ENCODE measurements around the gene PDXK.

Gene PDXK

DNA sequence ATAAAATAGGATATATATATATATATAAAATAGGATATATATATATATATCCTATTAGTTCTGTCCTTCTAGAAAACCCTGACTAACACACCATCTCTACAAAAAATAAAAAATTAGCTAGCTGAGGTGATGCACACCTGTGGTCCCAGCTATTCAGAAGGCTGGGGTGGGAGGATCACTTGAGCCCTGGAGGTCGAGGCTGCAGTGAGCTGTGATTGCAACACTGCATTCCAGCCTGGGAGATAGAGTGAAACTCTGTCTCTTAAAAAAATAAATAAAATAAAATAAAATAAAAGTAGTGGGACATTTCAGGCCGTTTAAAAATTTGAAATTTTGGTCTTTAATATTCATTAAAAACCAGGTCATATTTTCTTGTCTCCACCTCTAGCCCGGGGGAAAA, 66.2 kb downstream of the PDXK start:
- no peak overlapping the region for H3K9ac ChIP-seq (ENCODE audit: low read length)
- no peaks in the 10 kb centered on the region for H3K9me3 ChIP-seq (ENCODE audit: insufficient read depth, low read length)
- no peak overlapping the region for H3K4me3 ChIP-seq (ENCODE audit: insufficient read depth, low read length, poor library complexity, severe bottlenecking)
- H4K20me1 ChIP-seq (ENCODE audit: low read depth, low read length) = no peaks in the 10 kb centered on the region
- H2AFZ ChIP-seq (ENCODE audit: low read depth, low read length, severe bottlenecking) = no peak overlapping the region
- TF ChIP-seq, protein P1, sequence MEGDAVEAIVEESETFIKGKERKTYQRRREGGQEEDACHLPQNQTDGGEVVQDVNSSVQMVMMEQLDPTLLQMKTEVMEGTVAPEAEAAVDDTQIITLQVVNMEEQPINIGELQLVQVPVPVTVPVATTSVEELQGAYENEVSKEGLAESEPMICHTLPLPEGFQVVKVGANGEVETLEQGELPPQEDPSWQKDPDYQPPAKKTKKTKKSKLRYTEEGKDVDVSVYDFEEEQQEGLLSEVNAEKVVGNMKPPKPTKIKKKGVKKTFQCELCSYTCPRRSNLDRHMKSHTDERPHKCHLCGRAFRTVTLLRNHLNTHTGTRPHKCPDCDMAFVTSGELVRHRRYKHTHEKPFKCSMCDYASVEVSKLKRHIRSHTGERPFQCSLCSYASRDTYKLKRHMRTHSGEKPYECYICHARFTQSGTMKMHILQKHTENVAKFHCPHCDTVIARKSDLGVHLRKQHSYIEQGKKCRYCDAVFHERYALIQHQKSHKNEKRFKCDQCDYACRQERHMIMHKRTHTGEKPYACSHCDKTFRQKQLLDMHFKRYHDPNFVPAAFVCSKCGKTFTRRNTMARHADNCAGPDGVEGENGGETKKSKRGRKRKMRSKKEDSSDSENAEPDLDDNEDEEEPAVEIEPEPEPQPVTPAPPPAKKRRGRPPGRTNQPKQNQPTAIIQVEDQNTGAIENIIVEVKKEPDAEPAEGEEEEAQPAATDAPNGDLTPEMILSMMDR (IDR thresholded peaks at IDR 0.05; ENCODE audit: insufficient read depth, low read length, poor library complexity, severe bottlenecking) = no peak
- TF ChIP-seq EZH2phosphoT487 (conservative IDR thresholded peaks at IDR 0.05; ENCODE audit: low read length) = no peak
- no peak overlapping the region for H3K27ac ChIP-seq (ENCODE audit: low read depth, low read length)
- H3K9me2 ChIP-seq (replicated peaks; ENCODE audit: insufficient read depth, low read length) = no peaks in the 10 kb centered on the region
- H3F3A ChIP-seq (ENCODE audit: insufficient read depth) = no peaks in the 10 kb centered on the region
- no peaks in the 10 kb centered on the region for H3K36me3 ChIP-seq (ENCODE audit: low read length)
- peaks cover 8% of the 10 kb centered on the region for H3K79me2 ChIP-seq (ENCODE audit: insufficient read depth, low read length)
- no peak overlapping the region for H3K4me2 ChIP-seq (ENCODE audit: low read depth, low read length, poor library complexity, severe bottlenecking)
- H3K27me3 ChIP-seq (ENCODE audit: low read length) = no peaks in the 10 kb centered on the region

GRCh38 chr21:43786300-43786806, 67.4 kb downstream of the PDXK start:
- H3K79me2 ChIP-seq (ENCODE audit: insufficient read depth, low read length) = peaks cover 20% of the 10 kb centered on the region
- TF ChIP-seq EZH2phosphoT487 (conservative IDR thresholded peaks at IDR 0.05; ENCODE audit: low read length) = no peak
- TF ChIP-seq, protein P1 (IDR thresholded peaks at IDR 0.05; ENCODE audit: insufficient read depth, low read length, poor library complexity, severe bottlenecking) = no peak
- no peaks in the 10 kb centered on the region for H3K36me3 ChIP-seq (ENCODE audit: low read length)
- H3K4me2 ChIP-seq (ENCODE audit: low read depth, low read length, poor library complexity, severe bottlenecking) = no peak overlapping the region
- H3K9me3 ChIP-seq (ENCODE audit: insufficient read depth, low read length) = no peaks in the 10 kb centered on the region
- no peaks in the 10 kb centered on the region for H4K20me1 ChIP-seq (ENCODE audit: low read depth, low read length)
- H3K9ac ChIP-seq (ENCODE audit: low read length) = no peak overlapping the region
- no peaks in the 10 kb centered on the region for H3F3A ChIP-seq (ENCODE audit: insufficient read depth)
- no peak overlapping the region for H3K27ac ChIP-seq (ENCODE audit: low read depth, low read length)
- H2AFZ ChIP-seq (ENCODE audit: low read depth, low read length, severe bottlenecking) = no peak overlapping the region
- no peak overlapping the region for H3K4me3 ChIP-seq (ENCODE audit: insufficient read depth, low read length, poor library complexity, severe bottlenecking)
- no peaks in the 10 kb centered on the region for H3K27me3 ChIP-seq (ENCODE audit: low read length)
- no peaks in the 10 kb centered on the region for H3K9me2 ChIP-seq (replicated peaks; ENCODE audit: insufficient read depth, low read length)

GRCh38 chr21:43786807-43787440, 68.0 kb downstream of the PDXK start:
- Histone ChIP-seq H3K4me2 (ENCODE audit: low read depth, low read length, poor library complexity, severe bottlenecking) (no peak overlapping the region), H3K27me3 (ENCODE audit: low read length) (no peaks in the 10 kb centered on the region), H3F3A (ENCODE audit: insufficient read depth) (no peaks in the 10 kb centered on the region)

More at GRCh38 chr21:43786807-43787440, 68.0 kb downstream of the PDXK start:
- H2AFZ ChIP-seq (ENCODE audit: low read depth, low read length, severe bottlenecking) = no peak overlapping the region
- H3K9me3 ChIP-seq (ENCODE audit: insufficient read depth, low read length) = no peaks in the 10 kb centered on the region
- H3K9ac ChIP-seq (ENCODE audit: low read length) = no peak overlapping the region
- H3K36me3 ChIP-seq (ENCODE audit: low read length) = no peaks in the 10 kb centered on the region
- H3K79me2 ChIP-seq (ENCODE audit: insufficient read depth, low read length) = peaks cover 25% of the 10 kb centered on the region
- H3K4me3 ChIP-seq (ENCODE audit: insufficient read depth, low read length, poor library complexity, severe bottlenecking) = no peak overlapping the region
- TF ChIP-seq, protein P1 (IDR thresholded peaks at IDR 0.05; ENCODE audit: insufficient read depth, low read length, poor library complexity, severe bottlenecking) = no peak
- no peak for TF ChIP-seq EZH2phosphoT487 (conservative IDR thresholded peaks at IDR 0.05; ENCODE audit: low read length)
- no peak overlapping the region for H3K27ac ChIP-seq (ENCODE audit: low read depth, low read length)
- H3K9me2 ChIP-seq (replicated peaks; ENCODE audit: insufficient read depth, low read length) = no peaks in the 10 kb centered on the region
- no peaks in the 10 kb centered on the region for H4K20me1 ChIP-seq (ENCODE audit: low read depth, low read length)
